Stimulated activated CD8-positive, alpha-beta memory T cell treated with anti-CD3 and anti-CD28 coated beads, Interleukin-4, amount 100 ng/mL, for 24 hours (primary cell): ENCODE data around the gene GRM7.
"Not testable (repeated sequence)": the region's sequence is repeated elsewhere in the genome, so short reads cannot be mapped to it uniquely, and the experiment has no call there.

Experiments
- DNase-seq: peaks from one replicate; pipeline ENCODE4 v3.0.0-alpha.2; 2020; ENCODE audit warnings: low read depth

Gene GRM7

DNA sequence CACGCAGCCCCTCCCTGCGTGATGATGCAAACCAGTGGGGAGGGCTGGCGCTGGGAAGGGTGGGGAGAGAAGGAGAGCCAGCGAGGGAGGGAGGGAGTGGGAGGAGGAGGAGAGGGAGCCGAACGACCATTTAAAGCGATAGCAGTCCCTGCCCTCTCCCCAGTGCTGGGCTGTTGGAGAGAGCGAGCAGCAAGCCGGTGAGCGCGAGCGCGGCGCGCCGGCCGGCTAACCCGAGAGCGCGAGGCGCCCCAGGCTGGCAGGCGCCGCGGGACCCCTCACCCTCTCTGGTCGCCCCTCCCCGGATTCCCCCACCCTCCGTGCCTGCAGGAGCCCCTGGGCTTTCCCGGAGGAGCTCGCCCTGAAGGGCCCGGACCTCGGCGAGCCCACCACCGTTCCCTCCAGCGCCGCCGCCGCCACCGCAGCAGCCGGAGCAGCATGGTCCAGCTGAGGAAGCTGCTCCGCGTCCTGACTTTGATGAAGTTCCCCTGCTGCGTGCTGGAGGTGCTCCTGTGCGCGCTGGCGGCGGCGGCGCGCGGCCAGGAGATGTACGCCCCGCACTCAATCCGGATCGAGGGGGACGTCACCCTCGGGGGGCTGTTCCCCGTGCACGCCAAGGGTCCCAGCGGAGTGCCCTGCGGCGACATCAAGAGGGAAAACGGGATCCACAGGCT is at the start of gene GRM7:
Gene GRM7, plus strand, starts transcription at position 162 of the 671 bp plus-strand sequence.
- DNase-seq, result no peak

DNA sequence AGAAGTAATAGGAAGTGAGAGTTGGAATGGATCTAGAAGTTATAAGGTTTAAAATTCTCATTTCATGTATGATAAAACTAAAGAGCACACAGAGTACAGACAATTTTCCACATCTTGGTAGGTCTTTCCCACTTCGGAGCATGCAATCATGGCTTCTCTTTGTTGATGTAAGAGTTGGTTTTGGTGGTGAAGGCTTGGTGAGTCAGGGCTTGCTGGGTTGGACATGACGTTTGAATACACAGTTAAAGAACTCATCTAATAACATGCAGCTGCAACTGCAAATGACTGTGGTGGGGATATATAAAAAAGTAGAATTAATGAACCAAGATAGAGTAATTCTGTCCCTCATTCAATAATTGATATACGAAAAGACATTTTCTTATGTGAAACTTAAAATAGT is 39.5 kb upstream of the GRM7 start:
- no peak for DNase-seq

DNA sequence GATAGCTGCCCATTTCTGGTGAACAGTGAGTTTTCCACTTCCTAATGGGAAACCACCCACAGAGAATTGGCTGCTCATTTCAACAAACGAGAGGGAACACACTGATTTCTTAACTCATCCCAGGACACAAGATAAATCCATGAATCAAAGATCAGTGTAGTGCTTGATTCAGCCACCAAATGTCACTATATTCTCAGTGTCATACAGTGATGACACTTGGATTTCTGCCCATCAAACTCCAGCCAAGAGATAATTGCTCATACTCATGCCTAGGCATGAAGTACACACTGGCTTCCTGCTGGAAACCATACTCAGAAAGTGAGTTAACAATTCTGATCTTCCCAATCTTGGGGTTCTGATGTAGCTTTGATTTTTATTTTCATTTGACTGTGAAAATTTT is 35.4 kb upstream of the GRM7 start:
- no peak for DNase-seq

DNA sequence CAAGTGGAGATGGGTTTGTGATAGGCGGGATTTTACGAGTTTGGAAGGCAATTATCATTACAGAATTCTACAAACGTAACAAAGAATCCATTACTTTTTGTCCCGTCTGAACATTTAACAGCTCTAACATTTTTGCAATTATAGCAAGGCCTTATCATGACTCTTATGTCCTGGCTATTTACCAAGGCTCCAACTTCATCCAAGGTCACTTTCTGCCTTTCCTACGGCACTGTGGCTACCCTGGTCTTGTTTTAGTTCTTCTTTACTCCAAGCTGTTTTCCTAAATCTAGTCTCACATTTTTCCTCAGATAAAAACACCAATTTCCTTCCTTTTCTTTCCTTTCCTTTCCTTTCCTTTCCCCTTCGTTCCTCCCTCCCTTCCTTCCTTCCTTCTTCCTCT is 33.5 kb upstream of the GRM7 start:
- DNase-seq, result no peak

DNA sequence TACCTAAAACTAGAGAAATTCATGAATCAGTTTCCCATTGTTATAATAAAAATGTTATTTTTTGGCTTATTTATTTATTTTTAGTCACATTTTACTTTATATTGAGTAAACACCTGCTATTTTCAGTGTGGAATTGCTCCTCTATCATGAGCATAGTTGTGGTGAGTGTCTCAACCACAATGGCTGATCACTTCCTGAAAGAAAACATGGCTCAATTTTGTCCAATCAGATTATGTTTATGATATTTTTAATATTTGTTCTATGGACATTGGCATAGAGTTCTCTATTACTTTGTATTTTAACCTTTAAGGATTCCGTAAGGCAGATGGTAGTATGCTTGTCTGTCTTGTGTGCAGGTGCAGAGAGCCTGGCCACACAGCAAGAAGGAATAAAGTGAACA is 16.2 kb upstream of the GRM7 start:
- DNase-seq, result no peak

DNA sequence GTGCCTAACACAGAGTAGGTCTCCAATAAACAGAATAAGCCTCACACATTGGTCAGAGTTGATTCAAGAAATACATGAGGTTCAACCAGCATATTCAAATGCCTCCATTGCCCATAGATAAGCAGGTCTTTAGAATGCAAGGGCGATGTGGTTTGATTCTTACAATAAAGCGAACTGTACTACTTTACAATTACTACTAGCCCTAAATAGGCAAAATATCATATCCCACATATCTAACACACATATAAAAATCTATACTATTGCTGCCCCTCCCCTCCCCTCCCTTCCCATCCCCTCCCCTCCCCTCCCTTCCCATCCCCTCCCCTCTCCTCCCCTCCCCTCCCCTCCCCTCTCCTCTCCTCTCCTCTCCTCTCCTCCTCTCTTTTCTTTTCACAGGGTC is 6.7 kb upstream of the GRM7 start:
- no peak for DNase-seq

DNA sequence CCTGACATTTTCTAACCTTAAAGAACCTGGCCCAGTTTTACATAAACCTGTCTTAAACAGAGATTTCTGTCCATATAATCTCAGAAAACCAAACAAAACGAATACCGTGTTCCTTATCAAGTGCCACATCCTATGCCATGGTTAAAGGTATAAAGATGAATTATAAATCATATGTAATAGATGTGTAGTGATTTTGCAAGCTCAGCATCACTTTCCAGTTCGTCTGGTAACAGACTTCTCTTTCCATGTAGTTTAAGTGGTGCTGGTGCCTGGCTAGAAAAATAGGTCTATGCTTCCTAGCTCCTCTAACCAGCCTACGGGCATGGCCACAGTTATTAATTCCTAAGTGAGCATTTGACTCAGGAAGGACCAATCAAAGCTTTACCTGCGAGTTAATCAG is 3.4 kb upstream of the GRM7 start:
- DNase-seq, result no peak

DNA sequence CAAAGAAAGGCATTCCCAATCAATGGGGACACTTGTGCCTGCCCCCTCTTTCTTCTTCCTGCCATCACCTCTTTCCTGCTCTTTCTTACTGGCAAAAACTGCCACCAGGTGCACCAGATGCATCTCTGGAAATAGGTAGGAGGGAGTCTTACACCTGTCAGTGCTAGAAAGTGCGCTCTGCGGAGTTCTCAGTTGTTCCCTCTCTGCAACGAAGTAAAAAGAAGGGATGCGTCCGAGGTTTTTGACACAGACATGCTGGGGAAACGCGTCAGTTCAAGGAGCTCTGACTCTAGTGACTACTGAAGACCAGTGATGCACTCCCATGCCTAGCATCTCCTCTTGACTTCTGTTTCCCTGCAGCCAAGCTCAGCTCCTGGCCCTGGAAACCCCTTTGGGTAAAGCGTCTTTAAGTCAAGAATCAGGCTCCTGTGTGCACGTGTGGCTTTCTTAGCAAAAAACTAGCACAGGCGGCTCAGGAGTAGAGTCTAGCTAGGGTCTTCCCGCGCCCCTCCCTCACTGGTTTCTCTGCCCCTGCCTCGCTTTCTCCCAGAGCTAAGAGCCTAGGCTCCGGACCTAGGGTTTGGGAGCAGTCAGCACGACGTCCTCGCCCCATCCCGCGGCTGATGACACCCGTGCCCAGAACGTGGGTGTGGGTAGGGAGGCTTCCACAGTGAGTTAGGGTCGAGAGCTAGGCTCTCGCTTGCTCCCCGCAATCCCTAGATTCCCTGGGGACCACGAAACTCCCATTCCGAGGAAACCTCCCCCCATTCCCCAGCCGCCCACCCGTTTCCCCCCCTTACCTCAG is 564 bp upstream of the GRM7 start:
- DNase-seq, result no peak

DNA sequence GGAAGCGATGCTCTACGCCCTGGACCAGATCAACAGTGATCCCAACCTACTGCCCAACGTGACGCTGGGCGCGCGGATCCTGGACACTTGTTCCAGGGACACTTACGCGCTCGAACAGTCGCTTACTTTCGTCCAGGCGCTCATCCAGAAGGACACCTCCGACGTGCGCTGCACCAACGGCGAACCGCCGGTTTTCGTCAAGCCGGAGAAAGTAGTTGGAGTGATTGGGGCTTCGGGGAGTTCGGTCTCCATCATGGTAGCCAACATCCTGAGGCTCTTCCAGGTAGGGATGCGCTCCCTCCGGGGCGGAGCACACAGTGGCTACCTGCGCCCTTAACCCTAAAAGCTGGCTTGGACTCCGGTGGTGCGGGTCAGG is 698 bp downstream of the GRM7 start:
- no peak for DNase-seq

DNA sequence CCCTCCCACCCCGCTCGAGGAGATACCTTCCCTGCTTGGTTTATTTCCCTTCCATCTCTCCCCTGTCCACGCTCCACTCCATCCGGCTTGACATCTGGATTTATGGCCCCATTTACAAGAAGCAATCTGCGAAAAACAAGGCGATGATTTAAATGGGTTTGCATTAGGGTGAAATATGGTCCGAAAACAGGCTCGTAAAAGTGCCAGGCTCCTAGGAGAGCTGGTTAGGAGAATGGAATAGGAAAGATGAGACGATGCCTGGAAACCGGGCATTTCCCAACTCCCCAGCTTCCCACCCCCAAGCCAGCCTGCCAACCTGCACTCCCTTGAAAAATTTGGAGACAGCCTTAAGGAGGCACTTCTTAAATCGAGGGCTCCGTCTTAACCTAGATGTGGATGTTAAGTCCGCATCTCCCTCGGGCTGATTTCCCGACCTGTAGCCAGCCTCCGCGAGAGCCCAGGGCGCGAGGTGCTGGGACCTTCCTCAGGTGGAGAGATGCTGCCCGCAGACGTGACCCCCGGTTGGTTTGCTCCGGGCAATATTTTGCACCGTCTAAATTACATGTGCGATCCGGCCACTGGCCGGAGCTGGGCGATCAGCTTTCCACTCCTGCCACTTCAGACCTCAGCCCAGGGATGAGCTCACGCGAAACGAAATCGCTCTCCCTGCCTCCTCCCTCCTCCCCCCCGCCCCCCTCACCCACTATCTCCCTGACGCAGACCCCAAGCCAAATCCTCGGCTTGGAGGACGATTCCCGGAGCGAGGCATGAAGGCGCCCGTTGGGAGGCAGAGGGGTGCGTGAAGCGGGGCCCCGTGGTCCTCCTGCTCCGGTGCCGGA is 1.3 kb downstream of the GRM7 start:
- no peak for DNase-seq

DNA sequence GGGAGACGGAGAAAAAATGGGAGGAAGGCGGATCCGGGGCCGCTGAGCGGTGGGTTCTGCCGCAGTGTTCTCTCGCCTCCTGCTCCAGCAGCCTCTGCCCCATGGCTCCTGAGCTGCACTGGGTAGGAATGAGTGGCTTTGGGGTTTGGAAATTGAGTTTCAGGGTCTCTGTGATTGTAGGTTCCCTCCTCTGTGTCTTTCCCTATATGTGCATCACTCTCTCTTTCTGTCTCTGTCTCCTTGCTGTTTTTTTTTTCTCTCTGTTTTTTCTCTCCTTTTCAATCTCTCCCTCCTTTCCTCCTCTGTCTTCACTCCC is 1.9 kb downstream of the GRM7 start:
- no peak for DNase-seq

DNA sequence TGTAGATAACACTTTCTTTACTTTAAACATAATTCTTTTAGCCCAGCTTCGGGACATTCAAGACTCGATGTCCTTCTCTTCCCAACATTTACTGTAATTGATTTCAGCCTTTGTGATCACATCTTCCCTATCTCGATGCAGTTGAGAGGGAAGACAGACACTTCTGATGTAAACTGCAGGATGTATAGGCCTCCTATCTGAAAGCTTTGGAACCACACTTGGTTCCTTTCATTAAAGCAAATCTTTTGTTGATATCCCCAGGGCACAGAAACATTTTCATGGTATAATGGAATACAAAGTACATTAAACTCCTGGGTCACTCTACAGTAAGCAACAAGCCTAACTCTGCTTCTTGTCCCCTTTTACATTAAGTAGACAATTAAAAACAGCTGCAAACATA is 6.4 kb downstream of the GRM7 start:
- no peak for DNase-seq

DNA sequence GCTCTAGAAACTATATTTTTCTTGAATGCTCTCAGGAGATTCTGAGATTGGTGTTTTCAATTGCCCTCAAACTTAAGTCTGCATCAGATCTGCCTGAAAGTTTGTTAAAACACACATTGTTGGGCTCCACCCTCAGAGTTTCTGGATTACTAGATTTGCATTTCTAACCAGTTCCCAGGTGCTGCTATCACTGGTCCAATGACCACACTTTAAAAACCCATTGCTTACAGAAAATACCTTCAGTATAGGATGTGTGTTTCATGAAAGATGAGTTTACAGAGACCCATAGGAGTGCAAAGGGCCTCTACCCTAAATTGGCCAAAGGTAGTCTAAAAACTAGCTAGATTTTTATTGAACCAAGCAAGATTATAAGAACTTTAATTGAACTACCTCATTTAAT is 17.8 kb downstream of the GRM7 start:
- no peak for DNase-seq

DNA sequence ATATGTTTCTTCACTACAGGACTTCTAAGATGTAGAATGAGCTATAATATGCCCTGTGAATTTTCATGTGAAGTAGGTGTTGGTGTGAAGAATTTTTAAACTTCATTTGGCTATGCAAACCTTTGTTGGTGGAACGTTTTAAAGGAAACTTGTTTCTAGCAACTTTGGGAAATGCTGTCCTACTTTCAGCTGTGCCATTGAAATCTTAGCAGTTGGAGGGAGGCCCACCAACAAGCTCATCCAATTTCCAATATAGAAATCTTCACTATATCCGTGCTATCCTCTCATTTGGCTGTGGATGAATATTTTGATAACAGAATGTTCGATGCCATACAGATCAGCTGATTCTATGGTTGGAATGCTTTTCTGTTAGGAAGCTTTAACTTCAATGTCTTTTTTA is 51.3 kb downstream of the GRM7 start:
- DNase-seq, result no peak

DNA sequence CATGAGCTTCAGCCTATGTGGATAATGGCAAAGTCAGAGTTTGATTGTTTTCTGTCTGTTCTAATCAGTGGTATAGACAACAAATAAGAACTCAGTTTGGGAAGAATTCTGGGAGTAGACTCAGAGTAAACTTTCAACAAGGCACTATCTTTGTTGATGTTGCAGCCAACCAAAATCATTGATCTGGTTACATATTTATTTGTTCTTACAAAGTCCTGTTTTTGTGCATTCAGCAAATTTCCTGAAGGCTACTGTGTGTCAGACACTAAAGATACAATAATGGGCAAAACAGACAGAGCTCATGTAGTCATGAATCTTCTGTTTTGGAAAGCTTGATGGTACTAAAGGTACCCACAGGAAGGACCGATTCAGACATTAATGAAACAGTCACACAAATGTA is 55.0 kb downstream of the GRM7 start:
- DNase-seq, result no peak

DNA sequence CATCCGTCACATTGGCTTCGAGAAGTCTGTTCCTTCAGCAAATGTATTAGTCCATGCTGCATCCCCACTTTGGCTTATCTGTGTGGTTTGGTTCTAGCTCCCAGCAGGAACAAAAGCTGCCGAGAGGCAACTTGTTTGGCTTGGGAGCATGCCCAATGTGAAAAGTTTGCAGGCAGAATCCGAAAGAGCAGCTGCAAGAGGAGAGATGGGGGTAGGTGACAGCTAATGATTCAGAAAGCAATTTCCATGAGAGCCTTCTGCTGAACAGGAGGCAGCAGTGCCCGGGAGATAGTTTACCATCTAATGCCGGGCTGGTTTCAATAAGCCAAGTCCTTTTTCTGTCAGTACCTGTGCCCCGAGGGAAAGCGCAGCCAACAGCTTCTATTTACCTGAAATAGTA is 60.2 kb downstream of the GRM7 start:
- DNase-seq, result no peak

DNA sequence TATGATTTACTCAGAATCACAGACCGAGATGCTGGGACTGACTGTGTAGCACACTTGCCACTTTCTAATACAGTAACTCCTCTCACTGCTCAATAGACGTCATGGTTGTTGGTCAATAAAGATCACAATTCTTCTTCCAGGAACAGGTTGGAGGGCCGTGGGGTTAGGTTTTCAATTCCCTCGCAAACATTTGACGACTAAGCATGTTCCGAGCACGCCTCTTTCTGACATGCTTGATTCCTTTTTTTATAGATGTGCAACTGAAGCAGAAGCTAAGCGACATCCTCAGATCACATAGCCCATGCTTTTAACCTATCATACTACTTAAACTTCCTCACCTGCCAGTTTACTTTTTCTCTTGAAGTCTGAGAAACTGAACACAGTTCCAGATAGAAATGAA is 61.0 kb downstream of the GRM7 start:
- no peak for DNase-seq

DNA sequence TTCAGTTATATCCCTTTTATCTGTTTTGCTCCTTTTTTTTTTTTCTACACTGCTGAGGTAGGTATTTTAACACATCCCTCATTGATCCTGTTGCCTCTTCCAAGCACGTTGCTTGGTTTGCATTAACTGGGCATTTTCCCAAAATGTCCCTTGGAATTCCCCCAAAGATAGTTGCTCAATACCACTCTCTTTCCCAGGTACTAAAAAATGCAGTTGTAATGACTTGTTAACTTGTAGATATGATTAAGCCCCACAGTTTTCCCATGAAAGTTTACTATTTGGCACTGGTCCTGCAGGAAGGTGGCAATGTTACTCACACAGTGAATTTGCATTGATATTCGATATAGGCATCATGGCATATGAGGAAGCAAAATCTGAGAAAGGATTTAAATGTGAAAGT is 67.1 kb downstream of the GRM7 start:
- DNase-seq, result no peak

DNA sequence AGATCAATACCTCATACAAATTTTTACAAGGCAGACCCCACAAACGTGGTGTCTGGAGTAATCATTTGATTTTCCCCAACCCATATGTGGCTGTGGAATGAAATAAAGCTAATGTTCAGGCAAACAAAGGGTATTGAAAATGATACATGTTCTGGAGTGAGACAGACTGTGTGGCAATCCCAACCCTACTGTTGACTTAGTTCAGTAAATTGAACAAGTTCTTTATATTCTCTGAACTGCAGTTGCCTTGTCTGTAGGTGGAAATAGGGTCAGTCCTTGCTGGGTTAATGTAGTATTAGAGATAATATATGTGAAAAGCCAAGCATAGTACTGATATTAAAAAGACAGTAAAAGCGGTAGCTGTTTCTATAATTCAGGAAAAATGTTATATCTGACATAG is 69.0 kb downstream of the GRM7 start:
- no peak for DNase-seq

DNA sequence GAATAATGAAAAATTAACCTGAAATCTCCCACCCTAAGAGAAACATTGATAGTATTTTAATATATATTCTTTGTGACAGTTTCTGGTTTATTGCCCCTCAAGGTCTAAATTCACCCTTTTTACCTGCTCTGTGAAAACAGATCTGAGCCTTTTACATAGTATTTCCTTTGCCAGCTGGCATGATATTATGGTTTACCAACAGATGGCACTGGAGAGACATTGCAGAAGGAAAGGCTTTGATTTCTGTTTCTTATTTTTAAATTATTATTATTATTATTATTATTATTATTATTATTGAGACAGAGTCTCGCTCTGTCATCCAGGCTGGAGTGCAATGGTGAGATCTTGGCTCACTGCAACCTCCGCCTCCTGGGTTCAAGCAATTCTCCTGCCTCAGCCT is 74.5 kb downstream of the GRM7 start:
- DNase-seq, result not testable (repeated sequence)

DNA sequence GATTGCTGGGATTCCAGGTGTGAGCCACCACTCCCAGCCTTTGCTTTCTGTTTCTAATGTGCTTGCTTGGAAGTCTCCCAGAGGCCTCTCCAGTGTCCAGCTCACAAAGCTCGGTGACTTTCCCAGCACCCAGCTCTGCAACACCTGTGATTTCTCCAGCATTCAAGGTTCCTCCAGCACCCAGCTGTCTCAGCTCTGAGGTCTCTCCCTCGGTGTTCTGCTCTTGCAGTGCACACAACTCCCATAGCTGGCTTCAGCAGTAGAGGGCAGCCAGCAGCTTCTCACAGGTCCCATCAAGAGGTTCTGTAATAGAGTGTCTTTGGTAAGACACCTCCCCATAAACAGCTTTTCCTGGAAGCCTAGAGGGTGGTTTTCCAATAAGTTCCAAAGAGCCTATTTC is 75.1 kb downstream of the GRM7 start:
- no peak for DNase-seq

DNA sequence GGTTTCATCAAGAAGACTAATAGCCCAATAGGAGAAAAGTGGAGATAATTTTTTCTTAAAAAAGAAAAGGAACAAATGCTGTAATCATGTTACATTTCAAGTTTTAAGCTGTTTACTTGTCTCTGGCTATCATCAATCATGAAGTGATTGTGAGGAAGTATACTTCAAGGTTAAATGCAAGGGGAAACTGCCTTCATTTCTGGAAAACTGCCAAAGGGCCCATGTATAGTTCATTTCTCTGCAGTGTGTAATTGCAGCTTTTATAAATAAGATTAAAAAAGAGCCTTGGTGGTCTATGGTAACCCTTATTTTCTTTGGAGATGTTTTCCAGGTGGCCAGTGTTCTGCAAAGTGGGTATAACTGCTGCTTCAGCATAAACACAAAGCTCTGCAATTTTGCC is 101.9 kb downstream of the GRM7 start:
- no peak for DNase-seq

DNA sequence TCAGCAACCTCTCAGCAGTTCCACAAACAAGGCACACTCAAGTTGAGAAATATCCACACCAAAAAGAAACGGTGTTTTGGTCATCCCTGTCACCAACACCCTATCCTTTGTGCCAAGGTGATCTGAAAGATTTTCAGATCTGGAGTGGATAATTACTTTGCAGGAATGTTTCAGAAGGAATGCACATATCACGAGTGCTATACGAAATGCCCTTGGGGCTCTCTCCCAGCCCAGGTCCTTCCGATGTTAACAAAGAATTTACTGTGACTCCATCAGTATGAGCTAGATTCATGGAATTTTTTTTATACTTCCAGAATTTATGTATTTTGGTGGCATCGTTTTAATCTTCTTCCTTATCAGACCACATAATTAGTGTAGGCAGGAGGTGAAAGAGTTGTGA is 105.0 kb downstream of the GRM7 start:
- no peak for DNase-seq
